Activated CD8-positive, alpha-beta memory T cell treated with anti-CD3 and anti-CD28 coated beads, Interleukin-2, amount 50 U/mL, for 1 hour (primary cell): ENCODE data around the gene FAM240A.
"Not testable (repeated sequence)": the region's sequence is repeated elsewhere in the genome, so short reads cannot be mapped to it uniquely, and the experiment has no call there.

Experiments
- DNase-seq: peaks from one replicate; pipeline ENCODE4 v3.0.0-alpha.2; 2020; ENCODE audit errors: extremely low read depth

Gene FAM240A

GRCh38 chr3:46612324-46612723 lies at the start of gene FAM240A:
Gene FAM240A, plus strand, starts transcription at chr3:46612525. Its CDS starts 159 bp downstream, at chr3:46612684.
- DNase-seq = no peak

DNA sequence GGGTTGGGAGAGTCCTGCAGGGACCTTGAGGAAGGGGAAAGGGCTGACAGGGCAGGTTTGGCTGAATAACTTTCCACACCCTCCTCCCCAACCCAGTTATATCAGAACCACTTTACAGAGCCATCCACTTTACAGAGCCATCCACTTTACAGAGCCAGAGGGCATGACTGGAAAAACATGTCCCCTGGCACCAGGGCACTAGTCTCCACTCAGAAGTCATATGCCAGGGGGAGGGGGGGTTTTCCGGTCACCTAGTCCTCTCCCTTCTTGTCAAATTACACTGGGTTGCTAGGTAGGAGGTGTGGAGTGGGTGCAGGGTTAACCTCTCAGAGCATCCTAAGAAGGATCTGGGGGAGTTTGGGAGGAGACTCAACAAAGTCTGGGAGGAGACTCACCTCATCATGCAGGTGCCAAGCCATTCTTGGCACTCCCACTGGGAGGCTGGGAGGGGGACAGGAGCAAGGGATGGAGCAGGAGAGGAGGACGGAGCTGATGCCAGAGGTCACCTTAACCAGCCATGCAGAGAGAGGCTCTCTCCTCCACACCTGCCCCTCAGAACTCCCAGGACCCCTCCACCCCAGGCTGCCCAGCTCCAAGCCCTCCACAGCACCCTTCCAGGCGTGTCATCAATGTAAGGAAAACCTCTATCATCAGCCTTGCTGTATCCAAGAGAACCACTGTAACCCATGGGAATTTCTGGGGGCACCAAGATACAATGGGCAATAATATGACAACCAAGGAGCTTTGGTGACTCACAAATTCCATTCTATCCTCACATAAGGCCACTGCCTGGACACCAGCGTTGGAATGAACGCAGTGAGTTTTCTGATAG lies 47.9 kb upstream of the FAM240A start:
- no peak for DNase-seq

GRCh38 chr3:46565077-46565476 lies 47.2 kb upstream of the FAM240A start:
- DNase-seq = no peak

DNA sequence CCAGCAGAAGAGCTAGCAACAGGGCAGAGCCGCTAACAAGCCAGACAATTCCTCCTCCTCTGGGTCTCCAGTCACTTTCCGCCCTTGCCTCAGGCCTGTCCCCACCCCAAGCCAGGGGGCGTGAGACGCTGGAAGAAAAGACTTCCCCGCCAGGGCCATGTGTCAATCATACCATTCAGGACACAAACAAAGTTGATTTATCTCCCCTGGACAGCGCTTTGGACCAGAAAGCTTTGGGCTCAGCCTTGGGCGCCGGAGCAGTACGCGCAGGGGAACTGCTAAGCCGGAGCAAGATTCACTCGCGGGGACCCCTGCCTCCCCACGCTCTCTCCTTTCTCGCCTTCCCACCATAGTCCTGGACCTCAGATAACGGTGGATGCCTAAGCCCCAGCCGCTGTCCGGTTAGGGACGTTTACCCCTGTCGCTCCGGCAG lies 46.7 kb upstream of the FAM240A start:
- DNase-seq = no peak

DNA sequence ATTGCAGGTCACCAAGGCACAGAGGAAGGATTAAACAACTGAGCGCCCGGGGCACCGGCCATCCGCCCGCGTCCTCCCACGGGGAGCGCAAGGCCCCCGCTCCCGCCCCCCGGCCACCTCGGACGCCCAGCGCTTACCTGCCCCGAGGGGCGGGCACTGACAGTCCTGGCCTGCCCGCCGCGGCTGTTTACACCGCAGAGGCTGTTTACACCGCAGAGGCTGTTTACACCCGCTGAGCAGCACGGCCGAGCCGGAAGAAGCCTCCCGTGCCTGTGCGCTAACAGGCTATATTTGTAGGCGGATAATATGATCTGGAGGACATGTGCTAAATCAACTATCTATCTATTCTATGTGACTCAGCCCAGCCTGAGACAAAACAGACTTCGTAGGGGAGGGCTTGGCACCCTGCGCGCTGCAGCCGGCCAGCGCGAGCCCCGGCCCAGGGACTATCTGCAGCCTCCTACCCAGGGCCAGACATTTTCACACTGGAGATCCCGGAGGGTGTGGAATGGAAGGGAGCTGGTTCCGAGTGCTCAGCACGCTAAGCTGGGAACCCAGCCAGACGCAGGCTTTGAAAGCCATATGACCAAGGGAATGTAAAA lies 46.2 kb upstream of the FAM240A start, which contains the start of gene LRRC2:
Gene LRRC2 (minus strand): TSS at position 263 of the 602 bp plus-strand sequence. CDS start 14,711 bp downstream, outside the sequence.
- DNase-seq = no peak

DNA sequence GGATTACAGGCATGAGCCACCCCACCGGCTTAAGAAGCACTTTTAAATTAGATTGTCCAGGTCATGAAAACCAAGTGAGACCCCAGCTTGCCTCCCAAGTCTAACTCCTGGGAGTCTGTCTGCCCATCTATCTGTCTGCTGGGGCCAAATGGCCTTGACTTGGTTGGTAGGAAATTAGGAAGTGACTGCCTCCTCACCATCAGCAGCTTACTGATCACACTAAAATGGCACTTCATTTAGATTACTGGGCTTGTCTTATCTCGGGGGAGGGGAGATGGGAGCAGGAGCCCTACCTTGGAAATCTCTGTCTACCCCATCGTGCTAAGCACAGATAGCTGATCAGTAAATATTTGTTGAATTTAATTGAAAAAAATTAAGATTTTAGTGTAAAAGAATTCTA lies 40.6 kb upstream of the FAM240A start:
- DNase-seq = no peak

DNA sequence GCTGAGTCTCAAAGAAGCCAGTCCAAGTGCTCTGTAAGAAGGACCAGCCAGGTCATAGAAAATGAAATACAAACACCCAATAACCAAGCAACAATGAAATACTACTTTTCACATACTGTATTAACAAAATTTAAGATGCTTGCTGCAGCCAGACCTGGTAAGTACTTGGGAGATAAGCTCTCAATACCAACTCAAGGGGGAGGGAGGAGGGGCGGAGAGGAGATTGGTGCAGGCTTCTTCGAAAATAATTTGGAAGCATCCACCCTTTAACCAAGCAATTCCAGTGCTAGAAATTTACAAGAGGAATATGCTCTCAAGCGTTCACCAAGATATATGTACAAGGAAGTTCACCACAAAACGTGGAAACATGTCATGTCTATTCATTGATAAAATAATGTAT lies 38.6 kb upstream of the FAM240A start:
- DNase-seq = no peak

DNA sequence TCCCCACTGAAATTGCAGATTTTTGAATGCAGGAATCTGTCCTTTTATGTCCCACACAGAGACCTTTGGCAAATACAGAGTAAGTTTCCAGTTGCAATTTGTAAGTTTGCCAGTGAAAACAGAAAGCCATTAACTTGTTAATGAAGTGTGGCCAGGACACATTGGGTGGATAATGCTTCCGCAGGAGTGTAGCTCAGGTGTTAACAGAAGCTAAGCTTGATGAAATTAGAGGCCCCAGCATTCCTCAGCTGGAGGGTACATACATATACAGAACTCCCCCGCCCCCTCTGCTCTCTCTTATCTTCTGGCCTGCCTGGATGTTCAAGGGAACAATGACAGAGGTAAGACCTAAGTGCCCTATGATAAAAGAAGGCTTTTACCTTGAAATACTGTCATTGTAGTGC lies 38.1 kb upstream of the FAM240A start:
- no peak for DNase-seq

GRCh38 chr3:46574881-46575576 lies 37.3 kb upstream of the FAM240A start:
- no peak for DNase-seq

- no peak for DNase-seq
These were observed 36.6 kb upstream of the FAM240A start for GRCh38 chr3:46575577-46576222.

DNA sequence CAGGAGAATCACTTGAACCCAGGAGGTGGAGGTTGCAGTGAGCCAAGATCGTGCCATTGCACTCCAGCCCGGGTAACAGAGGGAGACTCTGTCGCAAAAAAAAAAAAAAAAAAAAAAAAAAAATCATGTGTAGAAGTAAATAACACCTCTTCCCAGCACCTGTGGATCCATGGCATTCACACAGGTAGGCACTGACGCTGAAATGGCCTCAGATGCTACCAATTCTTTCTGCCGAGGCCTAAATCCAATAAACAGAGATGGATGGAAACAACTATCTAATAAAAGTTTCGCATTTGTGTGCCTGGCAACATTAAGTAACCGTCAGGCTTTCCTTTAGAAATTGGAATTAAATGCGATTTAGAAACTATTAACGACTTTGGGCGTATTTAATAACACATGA lies 35.9 kb upstream of the FAM240A start:
- no peak for DNase-seq

DNA sequence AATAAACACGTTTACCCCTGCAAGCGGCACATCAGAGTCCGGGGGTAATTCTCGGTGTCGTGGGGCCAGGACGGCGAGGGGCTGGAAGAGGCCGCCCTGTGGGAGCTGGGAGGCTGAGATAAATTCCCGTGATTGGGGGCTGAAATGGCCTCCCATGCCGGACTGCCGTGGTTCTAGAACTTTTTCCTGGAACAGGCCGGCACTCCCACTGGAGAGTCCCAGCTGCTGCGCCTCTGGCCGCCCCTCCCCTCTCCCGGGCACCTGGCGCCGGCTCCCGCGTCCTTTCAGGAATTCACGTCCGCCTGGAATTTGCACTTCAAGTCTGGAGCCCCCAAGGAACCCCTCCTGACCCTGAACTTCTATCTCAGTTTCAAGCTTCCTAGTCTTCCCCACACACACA lies 35.4 kb upstream of the FAM240A start:
- DNase-seq = no peak

DNA sequence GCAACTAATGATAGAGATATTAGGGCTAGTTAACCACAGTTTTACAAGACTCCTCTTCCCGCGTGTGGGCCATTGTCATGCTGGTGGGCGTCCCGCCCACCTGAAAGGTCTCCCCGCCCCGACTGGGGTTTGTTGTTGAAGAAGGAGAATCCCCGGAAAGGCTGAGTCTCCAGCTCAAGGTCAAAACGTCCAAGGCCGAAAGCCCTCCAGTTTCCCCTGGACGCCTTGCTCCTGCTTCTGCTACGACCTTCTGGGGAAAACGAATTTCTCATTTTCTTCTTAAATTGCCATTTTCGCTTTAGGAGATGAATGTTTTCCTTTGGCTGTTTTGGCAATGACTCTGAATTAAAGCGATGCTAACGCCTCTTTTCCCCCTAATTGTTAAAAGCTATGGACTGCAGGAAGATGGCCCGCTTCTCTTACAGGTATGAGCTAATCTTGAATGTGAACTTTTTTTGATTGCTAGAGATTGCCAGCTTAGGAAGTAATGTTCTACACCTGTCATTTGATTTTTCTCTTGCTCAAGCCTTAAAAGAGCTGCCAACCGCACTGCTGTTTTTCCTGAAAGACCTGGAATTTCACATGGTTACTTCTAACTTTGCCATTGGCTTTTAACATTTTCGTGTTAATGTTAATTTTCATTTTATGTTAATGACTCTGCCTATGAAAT lies 34.6 kb upstream of the FAM240A start:
- not testable (repeated sequence) for DNase-seq

DNA sequence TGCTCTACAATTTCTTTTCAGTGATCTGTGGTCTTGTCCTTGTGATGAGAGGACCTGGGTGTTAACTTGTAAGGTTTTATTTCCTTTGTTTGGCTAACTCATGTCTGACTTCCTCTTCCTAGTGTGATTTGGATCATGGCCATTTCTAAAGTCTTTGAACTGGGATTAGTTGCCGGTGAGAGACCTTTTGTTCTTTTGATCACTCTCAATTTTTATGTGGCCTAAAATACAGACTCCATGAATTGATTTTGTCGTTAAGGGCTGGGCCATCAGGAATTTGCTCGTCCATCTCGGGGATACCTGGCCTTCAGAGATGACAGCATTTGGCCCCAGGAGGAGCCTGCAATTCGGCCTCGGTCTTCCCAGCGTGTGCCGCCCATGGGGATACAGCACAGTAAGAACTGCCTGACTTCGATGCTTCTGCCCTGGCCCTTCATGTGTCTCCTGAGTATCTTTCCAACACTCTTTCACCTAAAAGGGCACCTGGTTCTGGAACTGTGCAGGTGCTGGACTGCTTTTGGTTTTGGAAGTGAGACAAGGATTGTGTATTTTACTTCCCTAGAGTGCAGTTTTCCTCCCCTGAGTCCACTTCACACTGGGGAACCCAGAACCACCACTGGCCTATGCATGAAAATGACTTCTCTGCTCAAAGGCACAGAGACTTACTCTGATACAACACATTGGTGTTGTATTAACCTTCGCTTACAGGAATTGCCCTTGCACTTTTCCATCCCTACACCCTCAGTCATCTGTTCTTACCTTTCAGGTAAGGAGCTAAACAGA lies 33.2 kb upstream of the FAM240A start:
- no peak for DNase-seq

GRCh38 chr3:46579756-46580286 lies 32.5 kb upstream of the FAM240A start:
- no peak for DNase-seq

GRCh38 chr3:46580675-46581074 lies 31.6 kb upstream of the FAM240A start:
- DNase-seq = no peak

- DNase-seq = no peak
These were observed 27.5 kb upstream of the FAM240A start for GRCh38 chr3:46584598-46585467.

- DNase-seq = no peak
These were observed 26.3 kb upstream of the FAM240A start for GRCh38 chr3:46585799-46586693.
